Stimulated activated CD4-positive, alpha-beta T cell treated with anti-CD3 and anti-CD28 coated beads, Interleukin-4, amount 100 ng/mL, for 1 hour (primary cell): Measurements from ENCODE around the gene TMBIM4.
A peak's percentile ranks its signal among the peaks of the same experiment; 100 is the strongest.
"Not testable (repeated sequence)": the region's sequence is repeated elsewhere in the genome, so short reads cannot be mapped to it uniquely, and the experiment has no call there.

ENCODE experiments used
- DNase-seq: peaks from one replicate; pipeline ENCODE4 v3.0.0-alpha.2; 2020

Gene TMBIM4, protein sequence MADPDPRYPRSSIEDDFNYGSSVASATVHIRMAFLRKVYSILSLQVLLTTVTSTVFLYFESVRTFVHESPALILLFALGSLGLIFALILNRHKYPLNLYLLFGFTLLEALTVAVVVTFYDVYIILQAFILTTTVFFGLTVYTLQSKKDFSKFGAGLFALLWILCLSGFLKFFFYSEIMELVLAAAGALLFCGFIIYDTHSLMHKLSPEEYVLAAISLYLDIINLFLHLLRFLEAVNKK

DNA sequence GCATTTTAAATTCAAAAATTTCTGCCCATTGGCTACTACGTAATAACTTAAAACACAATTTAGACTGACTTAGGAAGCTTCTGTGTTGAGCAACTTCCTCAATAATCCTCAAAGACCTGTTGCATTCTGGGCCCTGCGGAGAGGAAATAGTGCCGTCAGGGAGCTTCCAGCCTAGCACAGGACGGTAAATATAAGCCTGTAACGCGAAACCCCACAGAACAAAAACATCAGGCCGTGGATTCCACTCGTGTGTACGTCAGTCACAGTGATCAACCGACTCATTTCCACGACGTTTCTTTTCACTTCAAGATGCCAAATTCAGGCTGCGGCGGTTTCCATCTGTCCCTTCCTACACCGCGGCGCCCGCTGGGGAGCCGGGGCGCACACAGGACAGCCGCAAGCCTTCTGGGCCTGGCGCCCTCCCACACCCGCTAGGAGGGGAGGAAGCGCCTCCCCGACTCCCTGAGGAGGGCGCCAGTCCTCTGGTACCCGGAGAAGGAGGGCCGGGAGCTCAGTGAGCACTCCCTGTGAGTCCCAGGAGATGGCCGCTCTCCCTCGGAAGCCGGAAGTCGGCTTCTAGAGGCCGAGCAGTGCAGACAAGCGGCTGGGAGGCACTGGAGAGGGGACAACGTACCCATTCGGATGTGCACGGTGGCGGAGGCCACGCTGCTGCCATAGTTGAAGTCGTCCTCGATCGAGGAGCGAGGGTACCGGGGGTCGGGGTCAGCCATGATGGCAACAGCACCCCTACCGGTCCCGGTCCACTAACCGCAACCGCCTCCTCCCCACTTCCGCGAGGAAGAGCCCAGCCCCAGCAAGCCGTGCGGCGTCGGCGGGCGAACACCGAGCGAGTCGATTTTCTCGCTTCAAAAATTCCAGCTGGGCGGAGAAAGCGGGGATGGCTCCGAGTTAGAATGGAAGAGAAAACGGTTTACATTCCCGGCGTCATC lies at the start of gene TMBIM4:
Gene TMBIM4, minus strand, starts transcription at position 776 of the 950 bp plus-strand sequence. Its CDS starts 45 bp downstream, at position 731.
- DNase-seq: peak; percentile 85

DNA sequence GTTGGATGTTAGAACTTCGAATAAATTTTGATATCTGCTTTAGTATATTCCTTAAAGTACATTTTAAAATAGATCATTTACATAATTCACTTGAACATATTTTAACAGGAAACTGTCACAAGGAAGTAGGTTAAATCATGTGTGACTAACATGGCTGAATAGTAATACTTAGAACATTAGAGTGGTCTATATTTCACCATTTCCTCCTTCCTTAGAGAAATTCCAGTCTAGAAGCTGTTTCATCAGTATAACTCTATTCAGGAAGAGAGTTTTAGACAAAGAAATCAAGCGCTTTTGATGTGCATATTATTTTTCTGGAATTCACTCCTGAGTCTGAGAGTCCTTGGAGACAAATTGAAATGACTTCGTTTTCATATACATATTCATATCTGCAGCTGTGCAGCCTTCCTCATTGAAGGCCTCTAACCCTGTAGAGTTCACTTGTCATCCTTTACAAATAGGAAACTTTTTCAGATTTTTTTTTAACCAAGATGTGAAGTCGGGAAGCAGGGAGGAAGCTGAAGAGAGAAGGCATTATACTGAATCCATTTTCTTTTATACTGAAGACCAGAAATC lies 47.6 kb upstream of the TMBIM4 start:
- DNase-seq: no peak

DNA sequence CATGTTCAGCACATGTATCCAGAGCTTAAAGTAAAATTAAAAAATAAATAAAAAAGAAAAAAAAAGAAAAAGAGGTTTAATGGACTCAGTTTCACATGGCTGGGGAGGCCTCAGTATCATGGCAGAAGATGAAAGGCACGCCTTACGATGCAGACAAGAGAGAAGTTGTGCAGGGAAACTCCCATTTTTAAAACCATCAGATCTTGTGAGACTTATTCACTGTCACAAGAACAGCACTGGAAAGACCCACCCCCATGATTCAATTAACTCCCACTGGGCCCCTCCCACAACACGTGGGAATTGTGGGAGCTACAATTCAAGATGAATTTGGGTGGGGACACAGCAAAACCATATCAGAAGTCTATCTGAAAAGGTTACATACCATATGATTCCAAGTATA lies 43.2 kb upstream of the TMBIM4 start:
- not testable (repeated sequence) for DNase-seq

DNA sequence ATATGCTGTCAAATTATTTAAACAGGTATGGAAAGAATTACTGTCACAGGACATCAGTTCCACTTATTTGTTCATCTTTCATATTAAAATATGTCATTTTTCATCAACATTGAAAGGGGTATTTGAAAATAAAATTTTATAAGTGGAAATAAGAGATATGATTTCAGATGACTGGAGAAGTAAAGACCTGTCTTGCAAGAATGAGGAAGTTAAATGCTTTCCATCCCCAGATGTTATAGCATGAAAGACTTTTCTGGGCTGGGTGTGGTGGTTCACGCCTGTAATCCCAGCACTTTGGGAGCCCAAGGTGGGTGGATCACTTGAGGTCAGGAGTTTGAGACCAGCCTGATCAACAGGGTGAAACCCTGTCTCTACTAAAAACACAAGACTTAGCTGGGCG lies 41.8 kb upstream of the TMBIM4 start:
- DNase-seq: not testable (repeated sequence)

DNA sequence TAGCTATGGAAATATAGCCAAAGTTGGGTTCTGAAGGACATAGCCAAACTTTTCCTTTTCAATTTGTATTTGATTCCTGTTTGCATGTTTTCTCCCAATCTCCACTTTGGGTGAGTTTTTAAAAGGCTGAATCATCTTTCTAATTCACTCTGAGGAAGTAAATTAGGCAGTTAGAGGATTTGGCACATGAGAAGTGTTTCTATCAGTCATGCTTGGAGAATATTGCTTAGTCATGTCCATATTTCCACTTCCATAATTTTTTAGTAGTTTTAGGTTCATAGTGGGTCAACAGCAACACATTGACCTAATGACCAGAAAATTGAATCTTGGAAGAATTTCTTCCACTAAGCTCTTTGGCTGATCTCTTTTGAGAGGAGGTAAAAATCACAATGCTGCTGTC lies 41.0 kb upstream of the TMBIM4 start:
- DNase-seq: no peak

DNA sequence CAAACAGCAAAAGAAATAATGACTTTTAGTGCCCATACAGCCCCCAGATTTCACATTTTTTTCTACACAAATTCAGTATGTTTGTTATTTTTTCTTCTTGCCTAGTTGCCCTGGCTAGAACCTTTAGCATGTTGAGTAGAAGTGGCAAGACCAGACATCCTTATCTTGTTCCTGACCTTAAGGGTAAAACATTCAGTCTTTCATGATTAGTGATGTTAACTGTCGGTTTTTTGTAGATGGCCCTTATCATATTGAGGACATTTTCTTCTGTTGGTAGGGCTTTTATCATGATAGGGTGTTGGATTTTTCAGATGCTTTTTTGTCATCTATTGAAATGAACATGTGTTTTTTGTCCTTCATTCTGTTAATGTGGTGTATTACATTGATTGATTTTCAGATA lies 36.3 kb upstream of the TMBIM4 start:
- no peak for DNase-seq

DNA sequence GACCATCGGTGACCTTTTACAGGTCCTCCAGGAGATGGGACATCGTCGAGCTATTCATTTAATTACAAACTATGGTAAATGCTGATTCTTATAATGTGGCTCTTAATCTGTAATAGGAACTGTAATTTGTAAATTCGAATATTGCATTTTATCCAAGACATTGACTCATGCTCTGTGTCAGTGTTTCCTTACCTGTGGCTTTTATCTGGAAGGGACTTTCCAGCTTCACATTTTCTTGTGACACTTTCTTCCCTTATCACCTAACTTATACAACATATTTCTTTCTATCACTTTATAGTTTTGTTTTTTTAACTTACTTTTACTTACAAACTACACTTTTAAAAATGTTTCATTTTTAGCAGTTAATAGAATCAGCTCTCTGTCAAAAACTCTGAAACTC lies 34.0 kb upstream of the TMBIM4 start:
- no peak for DNase-seq

DNA sequence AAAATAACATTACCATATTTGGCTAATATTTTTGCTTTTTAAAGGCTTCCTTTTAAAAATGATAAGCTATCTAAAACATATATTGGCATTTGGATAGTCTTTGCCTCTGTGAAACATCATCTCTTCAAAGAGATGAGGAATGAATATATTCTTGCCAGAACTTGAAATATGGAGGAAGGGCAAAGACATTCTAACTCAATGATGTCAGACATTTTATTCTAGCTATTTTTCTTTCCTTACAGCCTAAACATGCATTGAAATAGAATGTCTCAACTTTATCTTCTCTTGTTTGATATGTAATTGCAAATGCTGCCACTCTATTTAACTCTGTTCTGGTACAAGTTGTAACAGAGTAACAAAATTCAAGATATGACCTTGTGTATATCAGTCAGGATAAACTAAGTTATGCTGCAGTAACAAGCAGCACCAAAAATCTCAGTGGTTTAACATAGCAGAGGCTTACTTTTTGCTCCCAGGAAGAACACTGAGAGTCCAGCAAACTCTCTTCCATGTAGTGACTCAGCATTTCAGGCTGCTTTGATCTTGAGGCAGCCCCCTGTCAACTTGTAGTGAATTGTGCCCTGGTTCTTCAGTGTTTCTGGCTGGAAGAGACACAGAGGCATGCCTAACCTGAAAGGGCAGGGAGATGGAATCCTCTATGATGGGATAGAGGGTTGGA lies 30.2 kb upstream of the TMBIM4 start:
- DNase-seq: no peak

DNA sequence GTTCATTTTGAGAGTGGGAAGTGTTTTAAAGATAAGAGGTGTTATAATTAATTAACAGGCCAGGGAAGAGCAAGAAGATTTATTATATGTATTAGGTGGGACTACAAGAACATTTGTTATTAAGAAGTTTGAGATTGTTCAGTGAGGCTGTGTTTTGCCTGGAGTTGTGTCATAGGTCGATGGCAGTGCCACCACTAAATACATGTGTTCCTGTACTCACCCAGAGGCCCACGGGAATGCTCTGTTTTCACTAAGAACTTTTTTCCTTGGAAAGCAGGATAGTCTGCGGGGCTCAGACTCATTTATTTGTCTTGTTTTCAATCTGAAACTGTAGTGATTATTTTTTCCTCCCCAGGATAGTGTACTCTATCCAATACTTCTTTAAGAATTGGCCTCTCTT lies 29.3 kb upstream of the TMBIM4 start:
- DNase-seq: no peak

DNA sequence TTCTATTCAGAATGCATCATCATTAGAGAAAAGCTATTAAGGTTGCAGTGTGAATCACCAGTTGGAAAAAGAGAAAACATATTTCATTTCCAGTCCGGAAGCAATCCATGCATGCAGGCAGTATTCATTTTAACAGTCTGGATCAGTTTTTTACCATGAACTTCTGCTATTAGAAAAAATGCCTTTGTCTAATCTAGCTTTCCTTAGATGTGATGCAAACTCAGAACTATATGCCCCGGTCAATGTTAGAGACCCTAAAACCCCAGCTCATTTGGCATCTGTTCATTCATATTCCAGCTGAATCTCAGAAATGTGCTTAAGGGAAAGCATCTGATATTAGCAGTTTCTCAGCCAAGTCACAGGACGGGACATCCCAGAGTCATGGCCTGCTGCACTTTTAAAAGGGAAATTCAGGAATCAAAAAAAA lies 27.7 kb upstream of the TMBIM4 start:
- DNase-seq: no peak

DNA sequence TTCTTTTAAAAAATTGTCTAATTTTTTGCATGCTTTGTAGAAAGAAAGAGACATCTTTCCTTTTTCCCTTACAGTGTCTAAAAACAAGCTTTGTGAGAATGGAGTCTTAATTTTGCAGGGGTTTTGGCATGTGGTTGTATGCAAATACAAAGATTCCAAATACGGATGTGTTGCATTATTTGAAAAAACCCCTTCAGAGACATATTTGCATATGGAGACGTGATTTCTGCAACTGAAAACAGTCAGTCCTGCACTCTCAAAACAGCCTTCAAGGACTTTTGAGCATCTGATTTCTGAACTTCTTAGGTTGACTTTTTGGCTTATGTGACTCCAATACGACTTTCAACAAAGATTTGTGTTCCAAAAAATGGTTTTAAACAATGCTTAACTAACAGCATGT lies 27.0 kb upstream of the TMBIM4 start:
- DNase-seq: no peak

DNA sequence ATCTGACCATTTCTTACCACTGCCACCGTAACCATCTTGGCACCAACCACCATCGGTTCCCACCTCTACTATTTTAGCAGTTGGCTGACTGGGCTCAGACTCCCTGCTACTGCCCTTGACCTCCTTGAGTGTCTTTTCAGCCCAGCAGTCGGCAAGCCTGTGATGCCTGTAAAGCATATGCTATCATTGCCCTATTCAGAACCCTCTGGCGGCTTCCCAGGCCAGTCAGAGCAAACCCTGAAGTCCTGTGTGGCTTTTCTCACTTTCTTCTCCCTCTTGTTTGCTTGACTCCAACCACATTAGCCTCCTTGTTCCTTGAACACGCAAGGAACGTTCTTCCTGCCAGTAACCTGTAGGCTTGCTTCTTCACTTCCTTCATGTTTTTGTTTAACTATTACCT lies 25.4 kb upstream of the TMBIM4 start:
- DNase-seq: no peak

DNA sequence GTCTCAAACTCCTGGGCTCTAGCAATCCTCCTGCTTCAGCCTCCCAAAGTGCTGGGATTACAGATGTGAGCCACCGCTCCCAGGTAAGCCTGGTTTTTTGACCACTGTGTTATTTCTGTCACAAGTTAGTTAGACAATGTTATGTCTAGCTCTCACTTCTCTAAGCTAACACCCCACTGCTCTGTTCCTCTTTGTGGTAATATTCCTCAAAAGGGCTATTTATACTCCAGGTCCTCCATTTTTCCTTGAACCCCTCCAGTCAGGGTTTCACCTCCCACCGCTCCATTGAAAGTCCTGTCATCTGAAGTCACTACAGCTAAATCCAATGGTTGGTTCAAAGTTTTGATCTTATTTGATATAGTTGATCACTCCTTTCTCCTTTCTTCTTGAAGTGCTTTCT lies 24.3 kb upstream of the TMBIM4 start:
- no peak for DNase-seq

DNA sequence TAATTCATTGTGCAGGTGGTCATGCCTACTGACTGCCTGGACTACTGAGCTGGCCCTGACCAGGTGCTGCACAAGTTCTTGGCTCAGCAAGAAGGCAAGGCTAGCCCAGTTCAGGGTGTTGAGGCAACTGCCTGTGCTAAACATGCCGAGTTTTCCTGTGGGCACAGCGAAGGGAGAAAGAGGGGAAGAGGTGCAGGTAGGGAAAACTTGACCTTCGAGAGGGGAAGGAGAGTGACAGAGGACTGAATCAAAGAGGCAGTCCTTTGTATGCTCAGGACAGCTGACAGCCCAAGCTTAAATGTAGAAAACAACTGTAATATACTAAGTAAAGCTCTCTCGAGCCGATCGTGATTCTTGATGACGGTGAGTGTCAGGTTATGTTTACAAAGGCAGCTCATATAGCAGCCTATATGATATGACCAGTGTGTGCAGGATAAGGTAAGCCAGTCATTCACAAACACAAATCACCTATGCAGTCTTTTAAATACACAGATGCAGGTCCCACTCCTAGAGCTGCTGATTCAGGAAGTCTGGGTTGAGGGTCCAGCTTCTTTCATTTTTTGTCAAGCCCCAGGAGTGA lies 21.8 kb upstream of the TMBIM4 start:
- DNase-seq: no peak

DNA sequence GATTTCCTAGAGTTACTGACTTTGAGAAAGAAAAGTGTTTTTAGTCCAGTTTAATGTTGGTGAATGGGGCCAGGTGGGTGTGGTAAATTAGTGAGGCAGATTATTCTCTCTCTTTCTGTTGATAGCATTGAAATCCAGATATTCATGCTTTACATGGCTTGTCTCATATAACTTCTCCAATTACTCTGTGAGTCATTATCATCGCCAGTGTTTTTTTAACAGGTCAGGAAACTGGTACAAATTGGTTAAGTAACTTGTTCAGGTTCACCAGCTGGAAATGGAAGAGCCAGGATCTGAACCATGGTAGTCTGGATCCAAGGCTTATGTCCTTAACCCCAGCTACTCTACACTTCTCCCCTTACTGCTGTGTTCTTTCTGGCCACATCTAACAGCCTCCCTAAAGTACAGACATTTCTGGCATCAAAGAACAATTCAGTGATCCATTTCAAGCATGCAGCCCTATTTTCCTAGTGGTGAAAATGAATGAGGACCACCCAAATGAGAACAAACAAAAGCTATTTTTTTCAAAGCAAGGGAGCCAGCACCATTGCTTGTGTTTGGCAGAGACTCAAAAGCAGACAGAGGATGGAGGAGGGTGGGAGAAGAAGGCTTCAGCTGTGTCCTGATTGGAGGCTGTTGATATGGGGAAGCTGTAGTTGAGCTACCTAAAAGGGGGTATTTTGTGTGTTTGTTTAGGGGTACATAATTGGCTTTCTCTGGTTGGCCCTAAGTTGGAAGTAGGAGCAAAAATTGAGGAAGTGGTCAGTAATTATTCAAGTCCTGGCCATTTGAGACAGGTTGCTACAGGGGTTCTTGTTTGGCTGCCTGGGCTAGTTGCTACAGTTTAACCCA lies 20.9 kb upstream of the TMBIM4 start:
- DNase-seq: no peak

DNA sequence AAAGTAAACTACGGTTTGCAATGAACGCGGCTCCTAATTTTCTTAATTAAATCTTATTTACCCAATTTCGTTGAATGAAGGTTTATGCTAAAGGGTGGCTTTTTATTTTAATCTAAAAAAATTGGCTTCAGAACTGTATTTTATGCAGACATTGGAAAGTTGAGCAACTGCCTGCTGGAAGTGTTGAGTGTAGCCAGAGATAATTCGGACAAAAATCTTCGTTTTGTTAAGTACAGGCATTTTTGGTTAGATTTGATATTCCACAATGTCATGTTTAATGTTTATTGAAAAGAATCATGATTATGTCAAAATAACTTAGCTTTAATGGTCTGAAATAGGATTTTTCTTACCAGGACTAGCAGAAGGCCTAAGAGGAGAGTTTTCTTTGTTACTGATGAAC lies 20.1 kb upstream of the TMBIM4 start:
- no peak for DNase-seq

DNA sequence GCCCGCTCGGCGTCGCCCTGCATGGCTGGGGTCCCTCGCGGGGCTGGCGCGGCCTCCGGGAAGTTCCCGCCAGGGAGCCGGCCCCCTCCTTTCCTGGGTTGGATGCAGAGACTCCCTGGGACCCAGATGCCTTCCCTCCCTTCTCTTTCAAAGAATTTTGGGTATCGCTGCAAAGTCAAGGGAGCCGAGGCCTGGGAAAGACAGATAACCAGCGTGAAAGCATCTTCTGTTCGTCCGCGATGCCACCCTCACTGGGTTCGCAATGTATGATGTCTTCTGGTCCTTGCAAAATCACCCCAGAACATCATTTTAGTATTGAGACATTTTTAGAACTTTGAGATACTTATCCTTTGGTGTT lies 19.7 kb upstream of the TMBIM4 start:
- no peak for DNase-seq

DNA sequence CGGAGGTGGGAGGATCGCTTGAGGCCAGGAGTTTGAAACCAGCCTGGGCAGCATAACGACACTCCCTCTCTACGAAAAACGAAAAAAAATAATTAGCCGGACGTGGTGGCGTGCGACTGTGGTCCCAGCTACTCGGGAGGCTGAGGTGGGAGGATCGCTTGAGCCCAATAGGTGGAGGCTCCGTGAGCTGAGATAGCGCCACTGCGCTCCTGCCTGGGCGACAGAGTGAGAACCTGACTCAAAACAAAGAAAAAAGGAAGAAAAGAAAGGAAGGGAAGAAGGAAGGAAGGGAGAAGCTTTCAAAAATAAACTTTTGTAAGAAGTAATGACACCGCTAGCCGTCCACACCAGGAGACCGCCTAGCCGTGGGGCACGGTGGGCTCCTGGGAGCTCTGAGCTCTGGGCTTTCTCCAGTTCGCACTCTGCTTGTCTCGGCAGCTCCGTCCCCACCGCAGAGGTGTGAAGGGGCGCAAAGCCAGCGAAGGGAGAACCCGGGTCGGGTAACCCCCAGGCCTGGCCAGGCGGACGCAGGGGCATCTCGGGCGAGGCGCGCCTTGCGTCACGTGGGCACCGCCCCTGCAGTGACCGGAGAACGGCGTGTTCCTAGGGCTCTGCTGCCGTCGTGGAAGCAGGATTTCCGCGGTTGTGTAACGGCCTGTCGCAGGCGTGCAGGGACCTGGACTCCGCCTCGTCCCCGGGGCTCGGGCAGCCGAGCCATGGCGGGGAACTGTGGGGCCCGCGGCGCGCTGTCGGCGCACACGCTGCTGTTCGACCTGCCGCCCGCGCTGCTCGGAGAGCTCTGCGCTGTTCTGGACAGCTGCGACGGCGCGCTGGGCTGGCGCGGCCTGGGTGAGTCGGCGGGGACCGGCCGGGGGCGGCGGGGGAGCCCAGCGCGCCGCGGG lies 19.0 kb upstream of the TMBIM4 start, which contains the start of gene IRAK3:
Gene IRAK3, plus strand, starts transcription at position 631 of the 902 bp plus-strand sequence. Its CDS starts 86 bp downstream, at position 717.
- peak; percentile 29 for DNase-seq

DNA sequence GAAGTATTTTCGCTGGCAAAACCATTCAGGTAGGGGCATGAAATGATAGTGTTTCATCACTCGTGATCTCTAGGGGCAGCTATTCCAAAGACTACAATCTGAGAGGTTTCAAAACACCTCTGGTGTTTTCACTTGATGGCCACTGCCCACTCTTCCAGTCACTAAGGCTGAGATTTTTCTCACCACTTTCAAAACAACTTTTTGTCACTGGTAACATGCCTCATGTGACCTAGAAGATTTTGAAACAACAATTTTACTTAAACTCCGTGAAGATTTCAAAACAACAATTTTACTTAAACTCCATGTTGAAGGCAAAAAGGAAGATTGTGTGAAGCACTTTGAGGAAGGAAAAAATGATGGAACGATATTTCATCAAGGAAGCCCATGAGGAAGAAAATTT lies 18.0 kb upstream of the TMBIM4 start:
- DNase-seq: no peak

DNA sequence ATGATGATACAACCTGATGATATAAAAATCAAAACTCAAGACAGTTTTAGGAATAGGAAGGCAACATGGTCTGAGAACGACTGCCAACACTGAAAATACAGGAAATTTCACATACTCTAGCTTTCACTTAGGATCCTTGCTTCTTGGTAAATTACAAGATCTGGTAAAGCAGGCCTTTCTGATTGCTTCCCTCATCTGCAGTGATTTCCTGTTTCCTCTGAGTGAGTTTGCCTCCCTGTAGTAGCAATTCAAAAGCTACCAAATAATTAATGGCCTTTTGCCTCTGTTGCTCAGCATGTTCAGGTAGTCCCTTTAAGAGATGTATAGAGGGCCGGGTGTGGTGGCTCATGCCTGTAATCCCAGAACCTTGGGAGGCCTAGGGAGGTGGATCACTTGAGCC lies 17.2 kb upstream of the TMBIM4 start:
- no peak for DNase-seq

DNA sequence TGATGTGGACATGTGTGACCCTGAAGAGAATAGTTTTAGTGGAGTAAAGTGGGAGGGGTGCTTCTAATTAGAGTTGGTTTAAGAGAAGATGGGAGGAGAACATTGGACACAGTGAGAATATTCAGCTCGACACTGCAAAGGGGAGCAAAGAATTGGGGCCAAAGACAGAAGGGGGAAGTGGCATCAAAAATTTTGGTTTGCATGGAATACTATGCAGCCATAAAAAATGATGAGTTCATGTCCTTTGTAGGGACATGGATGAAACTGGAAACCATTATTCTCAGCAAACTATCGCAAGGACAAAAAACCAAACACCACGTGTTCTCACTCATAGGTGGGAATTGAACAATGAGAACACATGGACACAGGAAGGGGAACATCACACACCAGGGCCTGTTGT lies 15.0 kb upstream of the TMBIM4 start:
- DNase-seq: not testable (repeated sequence)
